Upper lobe of right lung (tissue), 1 donor: ENCODE measurements around the gene TAS2R40. TPM values are rescaled to one million over a fixed set of nuclear protein-coding genes. Genes with fewer than 3 reads are reported as not detected.

ENCODE experiments used
- ATAC-seq: fragments of 200-7000 bp; cut with Tn5 transposase; one replicate; pipeline ENCODE4 v1.9.1; 2020; ENCODE audit warnings: mild to moderate bottlenecking, moderate library complexity
- DNase-seq: peaks from one replicate; pipeline ENCODE4 v3.0.0-alpha.2; 2020
- H3K27ac ChIP-seq: fragments of 200-600 bp; one replicate; pipeline ENCODE4 v1.8.0; 2022
- H3K27me3 ChIP-seq: fragments of 200-600 bp; one replicate; pipeline ENCODE4 v1.8.0; 2022; ENCODE audit warnings: mild to moderate bottlenecking
- H3K36me3 ChIP-seq: fragments of 200-600 bp; one replicate; pipeline ENCODE4 v1.8.0; 2022
- H3K4me1 ChIP-seq: fragments of 200-600 bp; one replicate; pipeline ENCODE4 v1.8.0; 2022
- H3K4me3 ChIP-seq: fragments of 200-600 bp; one replicate; pipeline ENCODE4 v1.8.0; 2022; ENCODE audit warnings: mild to moderate bottlenecking
- H3K9me3 ChIP-seq: fragments of 200-600 bp; one replicate; pipeline ENCODE4 v1.8.0; 2022
- CTCF ChIP-seq: fragments of 200-600 bp; IDR thresholded peaks from one replicate; pipeline ENCODE4 v1.8.0; 2022; ENCODE audit warnings: antibody characterized with exemption
- intact Hi-C: fragments of 100-400 bp; cut with DNase I; formaldehyde crosslinking; loops from one replicate; pipeline ENCODE4 v1.11.0; 2022
- total RNA-seq: library from RNA; stranded (reverse); fragmentation: NEBNext Ultra II Directional; extraction: Animal tissue kit (Norgen Biotek cat#: 25700); gene quantifications from one replicate; pipeline ENCODE4 v1.2.1, GENCODE V29; 2021
- donor health status: DM: no; HTN: yes; CAD: no; lungs with severe emphysema.

Gene TAS2R40
- total RNA-seq, 1 donor from 2014 or later = not detected

- no peaks in the 10 kb centered on the region for H3K36me3 ChIP-seq
- intact Hi-C loops = loop anchor here (10.0 kb wide), 1 partner anchor 64 kb away; no protein-coding TSS in a partner anchor
- H3K27me3 ChIP-seq = no peaks in the 10 kb centered on the region
- H3K4me1 ChIP-seq = peaks cover 7% of the 10 kb centered on the region
- ATAC-seq (peak; percentile 96), DNase-seq (no peak)
- H3K9me3 ChIP-seq = no peaks in the 10 kb centered on the region
- peak; percentile 96 for TF ChIP-seq CTCF
- no peak overlapping the region for H3K4me3 ChIP-seq
- H3K27ac ChIP-seq = peak overlapping the region; percentile 37
Observed at GRCh38 chr7:143240291-143241168, 18.7 kb downstream of the TAS2R40 start.

DNA sequence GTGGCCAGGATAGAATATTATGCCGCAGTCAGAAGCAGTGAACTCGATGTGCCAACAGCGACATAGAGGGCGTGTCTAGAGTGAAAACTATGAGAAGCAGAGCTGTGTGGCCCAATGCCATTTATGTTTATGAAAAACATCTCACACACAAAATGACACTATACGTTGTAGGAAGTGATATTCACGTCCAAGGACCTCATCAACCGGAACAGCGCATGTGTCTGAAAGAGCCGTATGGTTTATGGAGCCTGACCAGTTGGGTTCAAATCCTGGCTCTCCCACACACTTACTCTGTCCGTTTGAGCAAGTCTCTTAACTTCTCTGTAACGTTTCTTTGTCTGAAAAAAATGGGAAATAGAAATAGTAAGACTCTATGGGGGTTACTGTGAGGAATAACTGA is 20.5 kb downstream of the TAS2R40 start:
- intact Hi-C loops = loop anchor here (10.0 kb wide), 1 partner anchor 62 kb away; no protein-coding TSS in a partner anchor
- Histone ChIP-seq H3K27ac (no peak overlapping the region), H3K4me1 (peaks cover 7% of the 10 kb centered on the region), H3K4me3 (no peak overlapping the region), H3K9me3 (no peaks in the 10 kb centered on the region), H3K36me3 (no peaks in the 10 kb centered on the region), H3K27me3 (no peaks in the 10 kb centered on the region)
- DNase-seq (no peak), ATAC-seq (no peak)
- TF ChIP-seq CTCF = no peak

DNA sequence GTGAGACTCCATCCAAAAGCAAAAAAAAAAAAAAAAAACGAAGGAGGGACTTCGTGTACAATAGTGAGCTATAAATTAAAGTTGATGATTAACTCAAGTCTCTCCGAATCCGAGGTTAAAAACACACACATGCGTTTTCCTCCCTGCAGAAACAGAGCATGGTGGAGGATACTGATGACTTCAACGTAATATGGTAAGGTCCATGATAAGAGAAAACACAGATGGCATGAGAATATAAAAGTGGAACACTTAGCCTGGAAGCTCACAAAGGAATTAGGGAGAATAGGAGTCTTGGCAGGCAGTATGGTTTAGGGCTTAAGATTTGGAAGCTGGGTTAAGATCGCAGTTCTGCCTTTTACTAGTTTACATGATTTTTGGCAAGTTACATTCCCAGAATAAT is 21.3 kb downstream of the TAS2R40 start:
- no peak overlapping the region for H3K4me3 ChIP-seq
- intact Hi-C loops = loop anchor here (10.0 kb wide), 1 partner anchor 62 kb away; no protein-coding TSS in a partner anchor
- no peaks in the 10 kb centered on the region for H3K27me3 ChIP-seq
- ATAC-seq (no peak), DNase-seq (no peak)
- H3K9me3 ChIP-seq = no peaks in the 10 kb centered on the region
- no peak overlapping the region for H3K27ac ChIP-seq
- TF ChIP-seq CTCF = no peak
- H3K36me3 ChIP-seq = no peaks in the 10 kb centered on the region
- peaks cover 7% of the 10 kb centered on the region for H3K4me1 ChIP-seq

DNA sequence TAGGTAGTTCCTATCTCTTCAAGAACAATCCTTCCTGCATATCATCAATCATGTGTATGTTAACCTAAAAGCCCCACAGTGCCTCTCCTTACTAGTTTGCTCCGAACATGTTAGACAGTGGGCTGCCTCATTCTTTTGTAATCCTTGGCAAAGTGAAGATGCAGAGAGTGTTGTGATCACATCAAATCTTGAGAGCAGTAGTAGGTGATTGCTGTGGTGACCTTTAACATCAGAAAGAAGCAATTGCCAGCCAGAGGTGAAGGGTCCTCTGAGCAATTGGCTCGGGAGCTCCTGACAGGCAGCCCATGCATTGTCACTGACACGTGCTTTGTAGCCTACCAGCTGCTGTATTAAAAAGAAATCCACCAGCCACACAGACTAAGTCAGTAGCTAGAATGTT is 21.8 kb downstream of the TAS2R40 start:
- peaks cover 7% of the 10 kb centered on the region for H3K4me1 ChIP-seq
- no peak for ATAC-seq
- H3K4me3 ChIP-seq = no peak overlapping the region
- H3K9me3 ChIP-seq = no peaks in the 10 kb centered on the region
- intact Hi-C loops = loop anchor here (10.0 kb wide), 1 partner anchor 61 kb away; no protein-coding TSS in a partner anchor
- no peak for TF ChIP-seq CTCF
- no peak overlapping the region for H3K27ac ChIP-seq
- H3K27me3 ChIP-seq = no peaks in the 10 kb centered on the region
- no peak for DNase-seq
- no peaks in the 10 kb centered on the region for H3K36me3 ChIP-seq

- Histone ChIP-seq H3K4me3 (no peak overlapping the region), H3K36me3 (no peaks in the 10 kb centered on the region), H3K27ac (no peak overlapping the region), H3K9me3 (no peaks in the 10 kb centered on the region), H3K4me1 (peaks cover 7% of the 10 kb centered on the region), H3K27me3 (no peaks in the 10 kb centered on the region)
- intact Hi-C loops = loop anchor here (10.0 kb wide), 1 partner anchor 60 kb away; no protein-coding TSS in a partner anchor
- ATAC-seq (no peak), DNase-seq (no peak)
- TF ChIP-seq CTCF = no peak
Observed at GRCh38 chr7:143244321-143244720, 22.5 kb downstream of the TAS2R40 start.
